GM21360 (cell line): ENCODE measurements around the gene DRAM1.
"Not testable (repeated sequence)": the region's sequence is repeated elsewhere in the genome, so short reads cannot be mapped to it uniquely, and the experiment has no call there.

ENCODE experiments used
- ATAC-seq: cut with Tn5 transposase; IDR thresholded peaks from one replicate; pipeline ENCODE4 v1.9.1; 2021; ENCODE audit warnings: mild to moderate bottlenecking, moderate library complexity; ENCODE audit not compliant: unreplicated experiment

DRAM1 gene

GRCh38 chr12:101901777-101902176, 24.4 kb downstream of the DRAM1 start:
- no peak for ATAC-seq

- ATAC-seq, result no peak
Observed at GRCh38 chr12:101902641-101903040, 25.3 kb downstream of the DRAM1 start.

GRCh38 chr12:101906226-101906625, 28.8 kb downstream of the DRAM1 start:
- no peak for ATAC-seq

GRCh38 chr12:101908395-101908794, 31.0 kb downstream of the DRAM1 start:
- no peak for ATAC-seq

GRCh38 chr12:101909646-101910045, 32.3 kb downstream of the DRAM1 start:
- ATAC-seq, result no peak

- no peak for ATAC-seq
Observed at GRCh38 chr12:101915841-101916240, 38.5 kb downstream of the DRAM1 start.

GRCh38 chr12:101918805-101919204, 41.4 kb downstream of the DRAM1 start:
- ATAC-seq, result not testable (repeated sequence)

GRCh38 chr12:101919447-101919846, 42.1 kb downstream of the DRAM1 start:
- ATAC-seq, result no peak

GRCh38 chr12:101920906-101921305, 43.5 kb downstream of the DRAM1 start:
- no peak for ATAC-seq

GRCh38 chr12:101923045-101923718, 45.8 kb downstream of the DRAM1 start:
- ATAC-seq, result no peak

GRCh38 chr12:101924618-101925017, 47.2 kb downstream of the DRAM1 start:
- ATAC-seq, result no peak

- no peak for ATAC-seq
Observed at GRCh38 chr12:101925361-101925760, 48.0 kb downstream of the DRAM1 start.

- ATAC-seq, result no peak
Observed at GRCh38 chr12:101925935-101926334, 48.6 kb downstream of the DRAM1 start.

GRCh38 chr12:101927036-101927435, 49.7 kb downstream of the DRAM1 start:
- ATAC-seq, result no peak

- ATAC-seq, result no peak
Observed at GRCh38 chr12:101927999-101928398, 50.6 kb downstream of the DRAM1 start.

- ATAC-seq, result no peak
Observed at GRCh38 chr12:101928556-101928955, 51.2 kb downstream of the DRAM1 start.

GRCh38 chr12:101929365-101930041, 52.1 kb downstream of the DRAM1 start:
- peak; percentile 36 for ATAC-seq

GRCh38 chr12:101931498-101932326, 54.3 kb downstream of the DRAM1 start:
- peak; percentile 27 for ATAC-seq

- no peak for ATAC-seq
Observed at GRCh38 chr12:101933866-101934514, 56.6 kb downstream of the DRAM1 start.

- peak; percentile 62 for ATAC-seq
Observed at GRCh38 chr12:101935890-101936746, 58.7 kb downstream of the DRAM1 start.
